GM18519 (cell line): Measurements from ENCODE around the gene PSG7.
"Not testable (repeated sequence)": the region's sequence is repeated elsewhere in the genome, so short reads cannot be mapped to it uniquely, and the experiment has no call there.

Experiments
- ATAC-seq: cut with Tn5 transposase; IDR thresholded peaks from one replicate; pipeline ENCODE4 v1.9.1; 2021; ENCODE audit warnings: mild to moderate bottlenecking, moderate library complexity; ENCODE audit not compliant: unreplicated experiment, low FRiP score

PSG7 gene

DNA sequence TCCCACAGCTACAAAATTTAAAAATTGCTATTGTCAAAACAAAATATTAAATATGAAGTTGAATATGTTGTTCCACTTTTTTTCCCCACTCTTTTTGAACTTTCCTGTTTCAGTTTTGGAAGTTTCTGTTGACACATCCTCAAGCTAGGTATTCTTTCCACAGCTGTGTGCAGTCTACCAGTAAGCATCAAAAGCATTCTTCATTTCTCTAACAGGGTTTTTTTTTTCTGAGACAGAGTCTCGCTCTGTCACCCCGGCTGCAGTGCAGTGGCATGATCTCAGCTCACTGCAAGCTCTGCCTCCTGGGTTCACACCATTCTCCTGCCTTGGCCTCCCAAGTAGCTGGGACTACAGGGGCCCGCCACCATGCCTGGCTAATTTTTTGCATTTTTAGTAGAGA is 62.9 kb downstream of the PSG7 start:
- ATAC-seq, result not testable (repeated sequence)
